ENCODE data around the gene NOVA1.

DNA sequence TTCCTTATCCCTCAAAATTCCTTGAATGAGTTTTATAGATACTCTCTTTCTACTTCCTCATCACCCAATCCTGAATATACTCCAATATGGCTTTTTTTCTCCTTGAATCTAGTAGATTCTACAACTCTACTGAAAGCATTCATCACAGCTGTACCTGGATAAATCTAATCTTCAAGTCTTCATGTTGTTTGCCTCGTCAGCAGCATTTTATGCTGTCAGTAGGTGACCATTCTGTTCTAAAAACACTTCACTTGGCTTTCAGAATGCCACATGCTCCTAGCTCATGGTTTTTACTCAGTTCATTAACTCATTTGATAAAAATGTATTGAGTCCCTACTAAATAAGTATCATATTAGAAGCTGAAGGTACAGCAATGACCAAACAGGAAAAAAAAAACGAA lies 113.3 kb downstream of the NOVA1 start:
- TF ChIP-seq, protein P1, sequence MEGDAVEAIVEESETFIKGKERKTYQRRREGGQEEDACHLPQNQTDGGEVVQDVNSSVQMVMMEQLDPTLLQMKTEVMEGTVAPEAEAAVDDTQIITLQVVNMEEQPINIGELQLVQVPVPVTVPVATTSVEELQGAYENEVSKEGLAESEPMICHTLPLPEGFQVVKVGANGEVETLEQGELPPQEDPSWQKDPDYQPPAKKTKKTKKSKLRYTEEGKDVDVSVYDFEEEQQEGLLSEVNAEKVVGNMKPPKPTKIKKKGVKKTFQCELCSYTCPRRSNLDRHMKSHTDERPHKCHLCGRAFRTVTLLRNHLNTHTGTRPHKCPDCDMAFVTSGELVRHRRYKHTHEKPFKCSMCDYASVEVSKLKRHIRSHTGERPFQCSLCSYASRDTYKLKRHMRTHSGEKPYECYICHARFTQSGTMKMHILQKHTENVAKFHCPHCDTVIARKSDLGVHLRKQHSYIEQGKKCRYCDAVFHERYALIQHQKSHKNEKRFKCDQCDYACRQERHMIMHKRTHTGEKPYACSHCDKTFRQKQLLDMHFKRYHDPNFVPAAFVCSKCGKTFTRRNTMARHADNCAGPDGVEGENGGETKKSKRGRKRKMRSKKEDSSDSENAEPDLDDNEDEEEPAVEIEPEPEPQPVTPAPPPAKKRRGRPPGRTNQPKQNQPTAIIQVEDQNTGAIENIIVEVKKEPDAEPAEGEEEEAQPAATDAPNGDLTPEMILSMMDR (IDR thresholded peaks at IDR 0.05): no peak
- TF ChIP-seq EP300 (IDR thresholded peaks at IDR 0.05) (no peak), POLR2A (IDR thresholded peaks at IDR 0.05) (no peak)

Data from ovary (tissue), 3 donors.